SK-N-SH treated with all-trans-retinoic acid at 6 μM for 48 hours (cell line): ENCODE results near the gene PLVAP.

Experiments
- ATAC-seq: fragments of 200-7000 bp; cut with Tn5 transposase; 3 replicates; pipeline ENCODE4 v1.9.1; 2020; ENCODE audit warnings: mild to moderate bottlenecking, moderate library complexity
- ARNTL ChIP-seq: fragments of 450-650 bp; formaldehyde crosslinking; IDR thresholded peaks from 2 replicates; pipeline ENCODE4 v1.5.0; 2020; ENCODE audit warnings: low read depth, mild to moderate bottlenecking, moderate library complexity, borderline replicate concordance
- BACH2 ChIP-seq: fragments of 250-450 bp; sonication (Bioruptor Pico); IDR thresholded peaks from 2 replicates; pipeline ENCODE4 v1.9.0; 2021; ENCODE audit warnings: mild to moderate bottlenecking, borderline replicate concordance
- CSDC2 ChIP-seq: fragments of 250-450 bp; sonication (Bioruptor Pico); IDR thresholded peaks from 2 replicates; pipeline ENCODE4 v1.5.0; 2020; ENCODE audit warnings: mild to moderate bottlenecking, moderate library complexity
- ESRRG ChIP-seq: fragments of 250-450 bp; sonication (Bioruptor Pico); IDR thresholded peaks from 2 replicates; pipeline ENCODE4 v1.6.1; 2021; ENCODE audit warnings: mild to moderate bottlenecking
- GLIS3 ChIP-seq: fragments of 250-450 bp; sonication (Bioruptor Pico); IDR thresholded peaks from 2 replicates; pipeline ENCODE4 v1.5.0; 2020; ENCODE audit warnings: mild to moderate bottlenecking, moderate library complexity
- ISL1 ChIP-seq: fragments of 250-450 bp; sonication (Bioruptor Pico); IDR thresholded peaks from 2 replicates; pipeline ENCODE4 v2.1.2; 2022; ENCODE audit warnings: mild to moderate bottlenecking, moderate library complexity
- OSR1 ChIP-seq: fragments of 250-450 bp; sonication (Bioruptor Pico); IDR thresholded peaks from 2 replicates; pipeline ENCODE4 v1.8.0; 2022; ENCODE audit warnings: moderate library complexity, mild to moderate bottlenecking, inconsistent platforms
- PPARA ChIP-seq: fragments of 250-450 bp; sonication (Bioruptor Pico); IDR thresholded peaks from 2 replicates; pipeline ENCODE4 v1.5.0; 2020; ENCODE audit warnings: mild to moderate bottlenecking, borderline replicate concordance
- RARB ChIP-seq: fragments of 250-450 bp; sonication (Bioruptor Pico); IDR thresholded peaks from 2 replicates; pipeline ENCODE4 v1.8.0; 2021; ENCODE audit warnings: mild to moderate bottlenecking, moderate library complexity
- SNAI2 ChIP-seq: fragments of 250-450 bp; sonication (Bioruptor Pico); IDR thresholded peaks from 2 replicates; pipeline ENCODE4 v1.5.0; 2020; ENCODE audit warnings: mild to moderate bottlenecking, moderate library complexity
- TCF4 ChIP-seq: fragments of 250-450 bp; sonication (Bioruptor Pico); IDR thresholded peaks from 2 replicates; pipeline ENCODE4 v1.8.0; 2021; ENCODE audit warnings: mild to moderate bottlenecking, moderate library complexity, borderline replicate concordance
- TOX ChIP-seq: fragments of 250-450 bp; sonication (Bioruptor Pico); IDR thresholded peaks from 2 replicates; pipeline ENCODE4 v1.8.0; 2021; ENCODE audit warnings: mild to moderate bottlenecking, moderate library complexity, borderline replicate concordance
- ZC3H10 ChIP-seq: fragments of 250-450 bp; sonication (Bioruptor Pico); IDR thresholded peaks from 2 replicates; pipeline ENCODE4 v1.5.1; 2021; ENCODE audit warnings: mild to moderate bottlenecking, moderate library complexity
- ZFP3 ChIP-seq: fragments of 250-450 bp; sonication (Bioruptor Pico); IDR thresholded peaks from 2 replicates; pipeline ENCODE4 v1.5.0; 2020; ENCODE audit warnings: mild to moderate bottlenecking, moderate library complexity
- ZFP30 ChIP-seq: fragments of 450-650 bp; formaldehyde crosslinking; IDR thresholded peaks from 2 replicates; pipeline ENCODE4 v1.5.0; 2022; ENCODE audit warnings: mild to moderate bottlenecking, moderate library complexity
- ZNF565 ChIP-seq: fragments of 450-650 bp; formaldehyde crosslinking; conservative IDR thresholded peaks from 2 replicates; pipeline ENCODE4 v1.5.0; 2020; ENCODE audit warnings: low read depth, mild to moderate bottlenecking, moderate library complexity
- ZNF70 ChIP-seq: fragments of 450-650 bp; formaldehyde crosslinking; IDR thresholded peaks from 2 replicates; pipeline ENCODE4 v1.5.0; 2020; ENCODE audit warnings: mild to moderate bottlenecking, moderate library complexity
- TF ChIP-seq, protein P1 (sequence below): fragments of 250-450 bp; sonication (Bioruptor Pico); IDR thresholded peaks from 2 replicates; pipeline ENCODE4 v1.8.0; 2021; ENCODE audit warnings: low read depth, mild to moderate bottlenecking, moderate library complexity, borderline replicate concordance
- TF ChIP-seq, protein P2 (sequence below): fragments of 250-450 bp; sonication (Bioruptor Pico); IDR thresholded peaks from 2 replicates; pipeline ENCODE4 v1.8.0; 2020; ENCODE audit warnings: mild to moderate bottlenecking, moderate library complexity, borderline replicate concordance
- TF ChIP-seq, protein P3 (sequence below): fragments of 250-450 bp; sonication (Bioruptor Pico); IDR thresholded peaks from 2 replicates; pipeline ENCODE4 v1.5.0; 2020; ENCODE audit warnings: mild to moderate bottlenecking, moderate library complexity
- TF ChIP-seq, protein P4 (sequence below): fragments of 250-450 bp; sonication (Bioruptor Pico); IDR thresholded peaks from 2 replicates; pipeline ENCODE4 v1.5.1; 2020; ENCODE audit warnings: low read depth, mild to moderate bottlenecking, moderate library complexity
- TF ChIP-seq, protein P5 (sequence below): fragments of 250-450 bp; sonication (Bioruptor Pico); IDR thresholded peaks from 2 replicates; pipeline ENCODE4 v1.5.1; 2021; ENCODE audit warnings: mild to moderate bottlenecking, moderate library complexity

Gene PLVAP

DNA sequence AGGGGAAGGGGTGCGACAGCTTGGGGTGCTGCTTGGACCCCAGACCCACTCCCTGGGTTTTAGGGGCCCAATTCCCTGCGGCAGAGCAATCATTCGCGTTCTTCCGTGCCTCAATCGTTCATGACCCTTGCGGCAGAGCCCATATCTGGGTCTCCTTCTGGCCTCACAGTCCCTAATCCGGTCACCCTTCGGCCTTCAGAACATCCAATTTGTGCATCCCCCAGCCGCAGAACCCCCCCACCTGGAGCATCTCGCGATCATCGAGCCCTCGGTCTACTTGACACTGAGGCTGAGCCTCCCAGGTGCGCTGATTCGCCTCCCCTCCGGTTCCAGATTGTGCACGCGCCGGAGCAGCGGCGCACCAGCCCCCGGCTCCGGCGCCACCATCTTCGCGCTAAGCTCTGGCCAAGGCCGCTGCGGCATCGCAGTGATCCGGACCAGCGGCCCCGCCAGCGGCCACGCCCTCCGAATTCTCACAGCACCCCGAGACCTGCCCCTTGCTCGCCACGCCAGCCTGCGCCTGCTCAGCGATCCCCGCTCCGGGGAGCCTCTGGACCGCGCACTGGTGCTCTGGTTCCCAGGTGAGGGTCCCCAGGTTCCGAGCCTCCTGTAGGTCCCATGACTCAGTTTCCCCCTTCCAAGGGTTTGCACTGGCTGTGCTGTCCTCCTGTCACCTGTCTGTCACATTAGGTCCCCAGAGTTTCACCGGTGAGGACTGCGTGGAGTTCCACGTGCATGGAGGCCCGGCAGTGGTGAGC, 39.3 kb downstream of the PLVAP start:
- ATAC-seq = peak; percentile 2
- TF ChIP-seq SNAI2 (CRISPR knock-in tag) (no peak), ZNF565 (CRISPR knock-in tag) (no peak), ARNTL (CRISPR knock-in tag) (no peak), OSR1 (no peak), PPARA (CRISPR knock-in tag) (no peak), TOX (no peak), CSDC2 (no peak), ZFP3 (CRISPR knock-in tag) (no peak), GLIS3 (CRISPR knock-in tag) (no peak), RARB (CRISPR knock-in tag) (no peak), ZFP30 (CRISPR knock-in tag) (no peak), ISL1 (no peak), BACH2 (CRISPR knock-in tag) (no peak), TCF4 (CRISPR knock-in tag) (no peak), ZC3H10 (CRISPR knock-in tag) (no peak), ESRRG (CRISPR knock-in tag) (no peak)
- TF ChIP-seq, protein P1, sequence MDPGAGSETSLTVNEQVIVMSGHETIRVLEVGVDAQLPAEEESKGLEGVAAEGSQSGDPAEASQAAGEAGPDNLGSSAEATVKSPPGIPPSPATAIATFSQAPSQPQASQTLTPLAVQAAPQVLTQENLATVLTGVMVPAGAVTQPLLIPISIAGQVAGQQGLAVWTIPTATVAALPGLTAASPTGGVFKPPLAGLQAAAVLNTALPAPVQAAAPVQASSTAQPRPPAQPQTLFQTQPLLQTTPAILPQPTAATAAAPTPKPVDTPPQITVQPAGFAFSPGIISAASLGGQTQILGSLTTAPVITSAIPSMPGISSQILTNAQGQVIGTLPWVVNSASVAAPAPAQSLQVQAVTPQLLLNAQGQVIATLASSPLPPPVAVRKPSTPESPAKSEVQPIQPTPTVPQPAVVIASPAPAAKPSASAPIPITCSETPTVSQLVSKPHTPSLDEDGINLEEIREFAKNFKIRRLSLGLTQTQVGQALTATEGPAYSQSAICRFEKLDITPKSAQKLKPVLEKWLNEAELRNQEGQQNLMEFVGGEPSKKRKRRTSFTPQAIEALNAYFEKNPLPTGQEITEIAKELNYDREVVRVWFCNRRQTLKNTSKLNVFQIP (CRISPR knock-in tag) = no peak
- TF ChIP-seq, protein P2, sequence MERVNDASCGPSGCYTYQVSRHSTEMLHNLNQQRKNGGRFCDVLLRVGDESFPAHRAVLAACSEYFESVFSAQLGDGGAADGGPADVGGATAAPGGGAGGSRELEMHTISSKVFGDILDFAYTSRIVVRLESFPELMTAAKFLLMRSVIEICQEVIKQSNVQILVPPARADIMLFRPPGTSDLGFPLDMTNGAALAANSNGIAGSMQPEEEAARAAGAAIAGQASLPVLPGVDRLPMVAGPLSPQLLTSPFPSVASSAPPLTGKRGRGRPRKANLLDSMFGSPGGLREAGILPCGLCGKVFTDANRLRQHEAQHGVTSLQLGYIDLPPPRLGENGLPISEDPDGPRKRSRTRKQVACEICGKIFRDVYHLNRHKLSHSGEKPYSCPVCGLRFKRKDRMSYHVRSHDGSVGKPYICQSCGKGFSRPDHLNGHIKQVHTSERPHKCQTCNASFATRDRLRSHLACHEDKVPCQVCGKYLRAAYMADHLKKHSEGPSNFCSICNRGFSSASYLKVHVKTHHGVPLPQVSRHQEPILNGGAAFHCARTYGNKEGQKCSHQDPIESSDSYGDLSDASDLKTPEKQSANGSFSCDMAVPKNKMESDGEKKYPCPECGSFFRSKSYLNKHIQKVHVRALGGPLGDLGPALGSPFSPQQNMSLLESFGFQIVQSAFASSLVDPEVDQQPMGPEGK (CRISPR knock-in tag) = no peak
- TF ChIP-seq, protein P3, sequence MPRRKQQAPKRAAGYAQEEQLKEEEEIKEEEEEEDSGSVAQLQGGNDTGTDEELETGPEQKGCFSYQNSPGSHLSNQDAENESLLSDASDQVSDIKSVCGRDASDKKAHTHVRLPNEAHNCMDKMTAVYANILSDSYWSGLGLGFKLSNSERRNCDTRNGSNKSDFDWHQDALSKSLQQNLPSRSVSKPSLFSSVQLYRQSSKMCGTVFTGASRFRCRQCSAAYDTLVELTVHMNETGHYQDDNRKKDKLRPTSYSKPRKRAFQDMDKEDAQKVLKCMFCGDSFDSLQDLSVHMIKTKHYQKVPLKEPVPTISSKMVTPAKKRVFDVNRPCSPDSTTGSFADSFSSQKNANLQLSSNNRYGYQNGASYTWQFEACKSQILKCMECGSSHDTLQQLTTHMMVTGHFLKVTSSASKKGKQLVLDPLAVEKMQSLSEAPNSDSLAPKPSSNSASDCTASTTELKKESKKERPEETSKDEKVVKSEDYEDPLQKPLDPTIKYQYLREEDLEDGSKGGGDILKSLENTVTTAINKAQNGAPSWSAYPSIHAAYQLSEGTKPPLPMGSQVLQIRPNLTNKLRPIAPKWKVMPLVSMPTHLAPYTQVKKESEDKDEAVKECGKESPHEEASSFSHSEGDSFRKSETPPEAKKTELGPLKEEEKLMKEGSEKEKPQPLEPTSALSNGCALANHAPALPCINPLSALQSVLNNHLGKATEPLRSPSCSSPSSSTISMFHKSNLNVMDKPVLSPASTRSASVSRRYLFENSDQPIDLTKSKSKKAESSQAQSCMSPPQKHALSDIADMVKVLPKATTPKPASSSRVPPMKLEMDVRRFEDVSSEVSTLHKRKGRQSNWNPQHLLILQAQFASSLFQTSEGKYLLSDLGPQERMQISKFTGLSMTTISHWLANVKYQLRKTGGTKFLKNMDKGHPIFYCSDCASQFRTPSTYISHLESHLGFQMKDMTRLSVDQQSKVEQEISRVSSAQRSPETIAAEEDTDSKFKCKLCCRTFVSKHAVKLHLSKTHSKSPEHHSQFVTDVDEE (CRISPR knock-in tag) = no peak
- TF ChIP-seq, protein P4, sequence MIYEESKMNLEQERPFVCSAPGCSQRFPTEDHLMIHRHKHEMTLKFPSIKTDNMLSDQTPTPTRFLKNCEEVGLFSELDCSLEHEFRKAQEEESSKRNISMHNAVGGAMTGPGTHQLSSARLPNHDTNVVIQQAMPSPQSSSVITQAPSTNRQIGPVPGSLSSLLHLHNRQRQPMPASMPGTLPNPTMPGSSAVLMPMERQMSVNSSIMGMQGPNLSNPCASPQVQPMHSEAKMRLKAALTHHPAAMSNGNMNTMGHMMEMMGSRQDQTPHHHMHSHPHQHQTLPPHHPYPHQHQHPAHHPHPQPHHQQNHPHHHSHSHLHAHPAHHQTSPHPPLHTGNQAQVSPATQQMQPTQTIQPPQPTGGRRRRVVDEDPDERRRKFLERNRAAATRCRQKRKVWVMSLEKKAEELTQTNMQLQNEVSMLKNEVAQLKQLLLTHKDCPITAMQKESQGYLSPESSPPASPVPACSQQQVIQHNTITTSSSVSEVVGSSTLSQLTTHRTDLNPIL (CRISPR knock-in tag) = no peak
- TF ChIP-seq, all 23 proteins: peak for 0

DNA sequence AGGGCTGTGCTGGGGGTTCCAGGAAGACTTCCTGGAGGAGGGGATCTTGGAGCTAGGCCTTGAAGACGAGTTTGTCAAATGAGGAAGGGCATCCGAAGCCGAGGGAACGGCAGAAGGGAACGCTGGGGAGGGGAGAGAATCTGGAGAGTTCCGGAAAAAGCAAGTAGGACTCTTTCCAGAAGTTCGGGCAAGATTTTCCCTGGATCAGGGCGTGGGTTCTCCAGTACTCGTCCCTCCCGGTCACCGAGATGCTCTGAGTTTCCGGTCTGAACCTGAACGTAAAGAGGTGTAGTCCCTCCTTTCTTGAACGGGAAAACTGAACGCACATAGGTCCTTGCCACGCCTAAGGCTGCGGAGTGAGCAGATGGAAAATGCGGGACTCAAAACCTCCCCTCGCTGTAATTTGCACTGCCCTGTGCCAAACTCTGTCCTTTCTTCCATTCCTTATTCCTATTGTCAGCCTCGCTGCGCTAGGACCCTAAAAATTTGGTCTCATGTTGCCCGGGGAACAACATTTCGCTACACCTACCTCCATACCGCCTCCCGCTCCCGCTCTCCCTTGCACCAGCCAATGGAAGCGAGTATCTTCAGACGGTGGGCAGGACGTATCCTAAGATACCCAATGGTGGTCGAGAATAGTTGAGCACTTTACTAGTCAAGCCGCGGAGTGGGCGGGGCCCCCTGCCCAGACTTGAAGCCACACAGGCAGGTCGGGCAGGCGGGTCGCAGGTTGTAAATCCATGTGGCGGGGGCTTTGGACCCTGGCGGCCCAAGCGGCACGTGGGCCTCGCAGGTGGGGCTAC, 40.1 kb downstream of the PLVAP start, which contains the start of gene GTPBP3:
Gene GTPBP3 (plus strand): TSS at position 682 of the 803 bp plus-strand sequence. CDS start 59 bp downstream, at position 741.
- peak; percentile 91 for ATAC-seq
- TF ChIP-seq ZFP3 (CRISPR knock-in tag) (peak; percentile 91; the same call in 1 of the 2 replicates), BACH2 (CRISPR knock-in tag) (0 out of 2 replicates have a peak, but pooled peaks have one; percentile 66), OSR1 (no peak), ZNF70 (CRISPR knock-in tag) (no peak), TOX (no peak)
- TF ChIP-seq, protein P5, sequence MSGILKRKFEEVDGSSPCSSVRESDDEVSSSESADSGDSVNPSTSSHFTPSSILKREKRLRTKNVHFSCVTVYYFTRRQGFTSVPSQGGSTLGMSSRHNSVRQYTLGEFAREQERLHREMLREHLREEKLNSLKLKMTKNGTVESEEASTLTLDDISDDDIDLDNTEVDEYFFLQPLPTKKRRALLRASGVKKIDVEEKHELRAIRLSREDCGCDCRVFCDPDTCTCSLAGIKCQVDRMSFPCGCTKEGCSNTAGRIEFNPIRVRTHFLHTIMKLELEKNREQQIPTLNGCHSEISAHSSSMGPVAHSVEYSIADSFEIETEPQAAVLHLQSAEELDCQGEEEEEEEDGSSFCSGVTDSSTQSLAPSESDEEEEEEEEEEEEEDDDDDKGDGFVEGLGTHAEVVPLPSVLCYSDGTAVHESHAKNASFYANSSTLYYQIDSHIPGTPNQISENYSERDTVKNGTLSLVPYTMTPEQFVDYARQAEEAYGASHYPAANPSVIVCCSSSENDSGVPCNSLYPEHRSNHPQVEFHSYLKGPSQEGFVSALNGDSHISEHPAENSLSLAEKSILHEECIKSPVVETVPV (CRISPR knock-in tag) = no peak
